COR-L47 (cell line): ENCODE measurements around the gene LRRC28.

Experiments used
- DNase-seq: peaks from one replicate; lab custom pipeline; 2025; lab: John Stamatoyannopoulos, UW

The LRRC28 gene

DNA sequence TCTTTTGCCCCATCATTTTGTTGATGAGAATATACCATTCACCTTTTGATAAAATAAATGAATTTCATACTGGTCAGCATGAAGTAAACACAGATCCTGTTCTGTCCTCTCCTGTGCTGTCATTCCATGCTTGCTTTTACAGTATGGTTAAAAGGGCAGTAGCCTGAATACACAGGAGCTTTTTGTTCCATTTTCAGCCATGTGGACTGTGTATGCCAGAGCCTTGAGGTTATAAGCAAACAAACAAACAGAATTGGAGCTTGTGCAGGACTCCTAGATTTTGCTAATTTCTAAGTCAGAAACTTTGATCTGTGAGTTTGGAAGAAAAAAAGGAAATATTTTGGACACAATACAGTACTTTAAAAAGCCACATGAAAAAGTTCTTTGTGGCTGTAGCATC, 91.9 kb downstream of the LRRC28 start:
- no peak for DNase-seq

GRCh38 chr15:99343881-99344551, 92.7 kb downstream of the LRRC28 start:
- no peak for DNase-seq

DNA sequence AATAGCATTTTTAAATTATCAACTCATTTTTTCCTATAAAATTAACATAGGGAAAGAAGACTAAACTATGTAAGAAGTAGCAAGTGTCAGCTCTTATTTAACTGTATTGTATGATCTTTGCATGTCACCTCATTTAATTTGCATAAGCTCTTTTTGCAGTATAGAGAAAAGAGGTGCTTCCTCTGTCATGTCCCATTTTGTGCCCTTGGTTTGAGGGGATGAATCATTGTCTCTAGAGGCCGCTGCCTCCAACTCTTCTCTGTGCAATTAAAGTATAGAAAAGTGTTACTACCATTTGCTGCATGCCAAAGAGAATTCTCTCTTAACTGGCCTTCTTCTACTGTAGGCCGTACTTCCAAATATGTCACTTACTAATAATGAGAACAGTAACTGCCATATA, 93.4 kb downstream of the LRRC28 start:
- no peak for DNase-seq

GRCh38 chr15:99345242-99345641, 94.0 kb downstream of the LRRC28 start:
- DNase-seq: no peak

DNA sequence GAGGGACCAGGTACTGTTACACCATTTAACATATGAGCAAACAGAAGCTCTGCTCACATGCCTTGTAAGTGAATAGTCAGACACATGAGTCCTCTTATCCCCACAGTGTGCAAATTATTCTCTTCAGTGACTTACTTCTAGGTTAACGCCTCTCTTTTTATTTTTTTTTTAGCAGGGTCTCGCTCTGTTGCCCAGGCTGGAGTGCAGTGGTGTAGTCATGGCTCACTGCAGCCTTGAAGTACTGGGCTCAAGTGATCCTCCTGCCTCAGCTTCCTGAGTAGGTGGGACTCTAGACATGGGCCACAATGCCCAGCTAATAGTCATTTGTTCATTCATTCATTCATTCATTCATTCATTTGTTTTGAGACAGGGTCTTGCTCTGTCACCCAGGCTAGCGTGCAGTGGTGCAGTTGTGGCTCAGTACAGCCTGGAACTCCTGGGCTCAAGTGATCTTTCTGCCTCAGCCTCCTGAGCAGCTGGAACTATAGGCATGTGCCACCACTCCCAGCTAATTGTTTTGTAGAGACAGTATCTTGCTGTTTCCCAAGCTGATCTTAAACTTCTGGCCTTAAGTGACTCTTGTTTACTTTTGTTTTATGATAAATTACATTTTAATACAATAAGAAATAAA, 94.7 kb downstream of the LRRC28 start:
- DNase-seq: no peak

DNA sequence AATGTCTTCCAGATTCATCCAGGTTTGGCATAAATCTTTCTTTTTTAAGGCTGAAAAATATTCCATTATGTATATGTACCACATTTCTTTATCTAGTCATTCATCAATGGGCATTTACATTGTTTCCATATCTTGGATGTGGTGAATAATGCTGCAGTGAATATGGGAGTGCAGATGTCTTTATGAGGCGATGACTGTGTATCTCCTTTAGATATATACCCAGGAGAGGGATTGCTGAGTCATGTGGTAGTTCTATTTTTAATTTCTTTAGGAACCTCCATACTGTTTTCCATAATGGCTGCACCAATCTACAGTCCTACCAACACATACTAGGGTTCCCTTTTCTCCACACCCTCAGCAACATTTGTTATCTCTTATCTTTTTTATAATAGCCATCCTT, 96.3 kb downstream of the LRRC28 start:
- DNase-seq: no peak

DNA sequence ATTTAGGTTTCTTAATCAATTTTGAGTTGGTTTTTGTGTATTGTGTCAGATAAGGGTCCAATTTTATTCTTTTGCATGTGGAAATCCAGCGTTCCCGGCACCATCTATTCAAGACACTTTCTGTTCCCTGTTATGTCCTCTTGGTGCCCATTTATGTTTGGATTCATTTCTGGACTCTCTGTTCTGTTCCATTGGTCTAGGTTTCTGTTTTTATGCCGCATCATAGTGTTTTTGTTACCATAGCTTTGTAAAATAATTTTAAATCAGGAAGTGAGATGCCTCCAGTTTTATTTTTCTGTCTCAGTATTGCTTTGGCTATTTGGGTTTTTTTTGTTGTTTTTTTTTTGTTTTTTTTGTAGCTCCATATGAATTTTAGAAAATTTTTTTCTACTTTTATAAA, 97.1 kb downstream of the LRRC28 start:
- DNase-seq: no peak

GRCh38 chr15:99350408-99350807, 99.1 kb downstream of the LRRC28 start:
- DNase-seq: no peak

DNA sequence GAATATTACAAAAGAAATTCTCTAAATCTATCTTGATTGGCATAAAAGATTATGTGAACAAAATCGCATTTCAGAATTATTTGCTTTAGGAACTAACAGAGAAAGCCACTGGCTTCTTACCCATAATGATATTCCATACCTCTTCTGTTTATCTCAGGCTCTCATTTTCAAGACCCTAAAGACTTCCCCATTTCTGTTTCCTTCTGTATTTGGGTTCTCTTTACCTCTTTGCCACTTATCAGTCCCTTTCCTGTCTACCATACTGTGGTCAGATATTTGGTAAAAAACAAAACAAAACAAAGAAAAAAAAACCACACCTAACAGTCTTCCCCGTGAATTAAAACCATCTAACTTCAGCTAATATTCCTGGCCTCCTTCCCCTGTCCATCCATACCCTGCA, 108.5 kb downstream of the LRRC28 start:
- DNase-seq: no peak

DNA sequence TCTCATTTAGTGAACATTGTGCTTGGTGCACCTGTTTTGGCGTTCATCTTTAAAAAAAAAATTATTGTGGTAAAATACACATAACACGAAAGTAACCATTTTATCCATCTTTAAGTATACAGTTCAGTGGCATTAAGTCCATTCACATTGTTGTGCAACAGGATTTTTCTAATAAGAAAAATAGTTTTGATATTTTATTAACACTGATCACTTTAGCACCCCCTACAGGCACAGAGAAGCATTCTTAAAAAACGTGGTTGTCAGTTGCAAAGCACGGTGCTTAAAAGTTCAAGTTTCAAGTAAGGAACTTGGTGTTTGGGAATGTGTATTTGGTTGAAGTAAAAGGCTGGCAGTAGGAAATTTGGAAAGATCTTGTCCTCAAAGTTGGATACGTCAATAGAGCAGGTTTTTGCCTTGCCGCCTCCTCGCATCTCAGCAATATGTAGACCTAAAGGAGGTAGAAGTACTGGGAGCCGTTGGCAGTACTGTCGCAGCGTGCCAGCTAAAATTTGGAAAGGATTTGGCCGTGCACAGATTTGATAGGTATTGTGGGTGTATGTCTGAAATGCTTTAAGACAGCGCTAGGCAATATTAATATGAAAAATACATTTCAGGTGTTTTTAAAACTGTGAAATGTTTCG, 110.4 kb downstream of the LRRC28 start:
- peak; percentile 10 for DNase-seq

DNA sequence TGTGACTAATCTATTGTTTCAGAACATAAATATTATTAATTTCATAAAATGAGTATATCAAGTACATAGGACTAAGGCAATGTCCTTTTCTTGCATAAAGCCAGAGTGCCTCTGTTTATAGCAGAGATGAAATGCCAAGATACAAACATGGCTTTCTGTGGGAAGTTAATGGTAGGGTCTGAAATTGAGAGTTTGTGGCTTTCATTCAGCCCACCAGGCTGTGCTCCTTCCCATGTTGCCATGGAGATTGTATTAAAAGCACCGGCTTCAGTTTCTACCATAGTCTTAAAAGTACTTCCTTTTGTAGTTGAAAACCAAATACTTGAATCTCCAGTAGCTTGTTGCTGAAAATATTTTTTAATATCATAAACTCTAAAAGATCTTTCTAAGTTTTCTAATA, 114.0 kb downstream of the LRRC28 start:
- no peak for DNase-seq

DNA sequence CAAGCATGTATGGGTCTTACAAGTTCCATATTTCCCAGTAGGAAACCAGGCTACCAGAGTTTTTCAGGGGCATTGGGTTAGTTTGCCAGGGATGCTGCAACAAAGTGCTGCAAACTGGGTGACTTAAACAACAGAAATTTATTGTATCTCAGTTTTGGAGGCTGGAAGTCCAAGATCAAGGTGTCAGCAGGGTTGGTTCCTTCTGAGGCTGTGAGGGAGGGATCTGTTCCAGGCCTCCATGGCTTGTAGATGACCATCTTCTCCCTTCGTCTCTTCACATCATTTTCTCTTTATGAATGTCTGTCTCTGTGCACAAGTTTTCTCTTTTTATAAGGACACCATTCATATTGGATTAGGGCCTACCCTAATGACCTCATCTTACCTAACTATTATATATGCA, 114.7 kb downstream of the LRRC28 start:
- DNase-seq: no peak

DNA sequence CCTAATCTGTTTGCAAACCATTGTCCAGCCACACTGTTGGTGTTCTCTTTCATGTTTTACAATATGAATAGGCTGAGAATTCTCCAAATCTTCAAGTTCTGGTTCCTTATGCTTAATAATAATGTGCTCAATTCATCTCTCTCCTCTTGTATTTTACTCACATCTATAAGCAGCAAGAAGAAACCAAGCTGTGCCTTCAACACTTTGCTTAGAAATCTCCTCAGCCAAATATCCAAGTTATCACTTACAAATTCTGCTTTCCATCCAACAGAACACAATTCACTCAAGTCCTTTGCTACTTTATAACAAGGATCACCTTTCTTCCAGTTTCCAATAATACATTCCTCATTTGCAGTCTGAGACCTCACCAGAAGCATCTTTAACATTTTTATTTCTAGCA, 117.5 kb downstream of the LRRC28 start:
- DNase-seq: no peak

DNA sequence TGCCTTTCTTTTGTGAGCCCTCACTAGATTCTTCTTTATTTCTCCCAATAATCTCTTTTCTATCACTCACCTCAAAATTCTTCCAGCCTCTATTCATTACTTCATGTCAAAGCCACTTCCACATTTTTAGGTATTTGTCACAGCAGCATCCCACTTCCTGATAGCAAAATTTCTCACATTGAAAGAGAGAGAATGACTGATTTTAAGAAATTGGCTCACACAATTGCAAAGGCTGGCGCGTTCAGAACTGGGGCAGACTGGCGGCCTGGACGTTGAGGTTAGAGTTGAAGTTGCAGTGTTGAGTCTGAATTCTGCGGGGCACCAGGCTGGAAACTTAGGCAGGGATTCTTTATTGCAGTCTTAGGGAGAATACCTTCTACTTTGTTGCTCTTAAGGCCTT, 117.9 kb downstream of the LRRC28 start:
- no peak for DNase-seq

GRCh38 chr15:99371180-99372103, 120.2 kb downstream of the LRRC28 start:
- DNase-seq: no peak

- no peak for DNase-seq
Observed at GRCh38 chr15:99385005-99385669, 133.9 kb downstream of the LRRC28 start.

DNA sequence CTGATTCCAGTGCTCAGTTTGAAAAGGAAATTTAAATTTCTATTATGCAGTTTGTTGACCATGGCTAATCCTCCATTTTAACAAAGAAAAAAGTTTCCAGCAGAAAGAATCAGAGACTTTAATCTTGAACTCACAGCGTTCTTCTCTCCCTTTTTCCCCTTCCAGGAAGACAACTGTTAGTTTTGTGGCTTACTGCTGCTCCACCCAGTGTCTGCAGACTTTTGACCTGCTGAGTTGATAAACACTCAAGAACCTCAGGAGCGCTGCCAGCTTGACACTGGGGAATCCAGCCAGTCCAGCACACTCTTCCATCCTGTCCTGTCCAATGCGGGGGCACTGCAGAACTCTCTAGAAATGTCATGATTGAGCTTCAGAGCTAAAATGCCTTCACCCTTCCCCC, 134.6 kb downstream of the LRRC28 start:
- DNase-seq: no peak

DNA sequence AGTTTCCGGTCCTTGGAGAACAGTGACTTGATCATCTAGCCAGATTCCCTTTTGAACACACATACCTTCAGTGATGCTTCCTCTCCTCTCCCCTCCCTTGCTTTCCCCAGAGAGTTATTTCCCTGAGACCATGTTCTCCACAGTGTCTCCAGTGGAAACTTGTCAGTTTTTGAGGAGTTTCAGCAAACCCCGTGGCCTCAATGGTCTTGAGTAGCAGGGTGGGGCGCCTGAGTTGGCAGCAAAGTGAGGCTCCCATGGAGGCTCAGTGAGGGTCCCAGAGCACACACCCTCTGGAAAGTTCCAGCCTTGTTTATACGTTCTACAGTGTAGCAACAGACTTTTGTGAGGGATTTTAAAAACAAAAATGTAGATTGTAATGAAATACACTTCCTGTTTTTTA, 135.1 kb downstream of the LRRC28 start:
- DNase-seq: no peak

DNA sequence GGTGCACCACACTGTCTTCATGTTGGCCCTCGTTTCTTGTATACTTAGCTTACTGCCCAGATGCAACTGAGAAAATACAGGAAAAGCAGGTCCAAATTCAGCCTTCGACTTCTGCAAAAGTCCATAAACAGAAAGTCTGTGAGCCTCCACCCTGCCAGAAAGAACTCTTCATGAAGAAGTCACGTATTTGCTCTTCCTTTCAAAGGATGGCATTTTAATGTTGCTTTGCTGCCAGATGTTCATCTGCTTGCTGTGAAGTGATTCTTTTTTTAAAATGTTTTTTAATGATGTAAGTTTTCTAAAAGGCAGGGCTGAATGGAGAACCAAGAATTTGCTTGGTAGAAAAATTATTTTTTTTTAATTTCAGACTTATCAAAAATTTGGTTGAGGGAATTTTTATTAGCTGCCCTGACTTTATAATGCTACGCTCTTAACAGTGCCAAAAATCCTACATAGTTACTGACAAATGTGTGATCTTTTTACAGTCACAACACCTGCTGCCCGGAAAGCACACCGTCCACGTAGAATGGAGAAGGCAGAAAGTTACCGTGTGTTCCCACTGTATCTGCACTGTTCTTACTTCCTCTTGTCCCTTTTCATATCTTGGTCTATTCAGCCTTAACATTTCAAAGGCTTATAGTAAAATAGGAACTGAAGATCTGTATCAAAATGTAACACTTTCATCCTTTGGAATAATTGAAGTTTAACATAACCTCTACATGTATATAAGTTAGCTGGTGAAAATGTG, 136.3 kb downstream of the LRRC28 start:
- no peak for DNase-seq

DNA sequence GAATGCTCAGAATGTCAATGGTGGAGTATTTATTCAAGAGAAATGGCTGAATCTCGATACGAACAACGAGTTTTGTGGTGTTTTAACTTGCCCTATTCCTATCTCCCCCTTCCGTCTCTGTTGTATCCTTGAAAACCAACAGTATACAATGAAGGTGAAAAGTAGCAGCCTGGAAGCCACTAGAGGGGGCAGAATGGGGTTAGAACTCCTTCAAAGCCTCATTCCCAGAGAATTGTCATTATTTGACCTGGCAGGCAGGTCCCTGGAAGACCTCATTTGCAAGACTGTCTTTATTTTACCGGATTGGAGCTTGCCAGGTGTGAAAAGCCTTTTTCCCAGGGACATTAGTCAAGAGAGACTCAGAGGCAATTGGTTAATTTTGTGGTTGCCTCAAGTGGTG, 139.4 kb downstream of the LRRC28 start:
- no peak for DNase-seq

GRCh38 chr15:99393641-99394040, 142.4 kb downstream of the LRRC28 start:
- DNase-seq: no peak
